Lower lobe of right lung (tissue), 2 donors: Measurements from ENCODE around the gene RNU6-8. TPM values are rescaled to one million over a fixed set of nuclear protein-coding genes. Genes with fewer than 3 reads are reported as not detected.

Experiments used
- ATAC-seq, 2 donors: fragments of 200-7000 bp; cut with Tn5 transposase; one replicate each; pipeline ENCODE4 v1.9.1; 2020 to 2022; ENCODE audit warnings: mild to moderate bottlenecking in 2 of 2, moderate library complexity in 2 of 2
- DNase-seq: peaks from one replicate; pipeline ENCODE4 v3.0.0-alpha.2; 2020
- H3K27ac ChIP-seq: fragments of 200-600 bp; one replicate; pipeline ENCODE4 v1.8.0; 2022
- H3K27me3 ChIP-seq: fragments of 200-600 bp; one replicate; pipeline ENCODE4 v1.8.0; 2022; ENCODE audit warnings: low read depth
- H3K36me3 ChIP-seq: fragments of 200-600 bp; one replicate; pipeline ENCODE4 v1.8.0; 2022; ENCODE audit warnings: mild to moderate bottlenecking
- H3K4me1 ChIP-seq: fragments of 200-600 bp; one replicate; pipeline ENCODE4 v1.8.0; 2022
- H3K4me3 ChIP-seq: fragments of 200-600 bp; one replicate; pipeline ENCODE4 v1.8.0; 2022; ENCODE audit warnings: mild to moderate bottlenecking
- H3K9me3 ChIP-seq: fragments of 200-600 bp; one replicate; pipeline ENCODE4 v1.8.0; 2022
- intact Hi-C: fragments of 100-400 bp; cut with DNase I; formaldehyde crosslinking; loops from one replicate; pipeline ENCODE4 v1.11.0; 2022
- total RNA-seq: library from RNA; stranded (reverse); fragmentation: NEBNext Ultra II Directional; extraction: Animal tissue kit (Norgen Biotek cat#: 25700); gene quantifications from one replicate; pipeline ENCODE4 v1.2.1, GENCODE V29; 2021
- TF ChIP-seq, protein P1 (sequence below): fragments of 200-600 bp; IDR thresholded peaks from one replicate; pipeline ENCODE4 v1.8.0; 2022; ENCODE audit warnings: antibody characterized with exemption, mild to moderate bottlenecking
- donor health status: DM: no; HTN: yes; CAD: no; lungs with severe emphysema.

The RNU6-8 gene
- total RNA-seq, 1 donor from 2014 or later: not detected

DNA sequence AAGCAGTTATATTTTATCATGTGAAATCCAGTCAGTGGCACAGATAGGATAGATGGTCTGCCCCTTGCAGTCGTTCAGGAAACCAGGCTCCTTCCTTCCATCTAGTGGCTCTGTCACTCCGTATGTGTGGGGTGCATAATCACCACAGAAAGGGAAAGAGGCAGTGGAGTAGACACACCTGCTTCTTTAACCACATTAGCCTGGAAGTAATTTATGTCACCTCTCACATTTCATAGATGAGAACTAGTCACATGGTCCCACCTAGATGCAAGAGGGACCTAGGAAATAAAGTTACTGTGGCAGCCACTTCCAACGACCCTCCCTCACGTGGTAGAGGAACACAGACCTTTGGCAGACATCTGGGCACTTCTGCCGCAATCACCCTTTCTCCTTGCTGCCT lies 14.2 kb upstream of the RNU6-8 start:
- no peaks in the 10 kb centered on the region for H3K27me3 ChIP-seq
- H3K4me3 ChIP-seq: no peak overlapping the region
- no peaks in the 10 kb centered on the region for H3K9me3 ChIP-seq
- ATAC-seq (no peak), DNase-seq (no peak)
- intact Hi-C loops: no loop called here
- TF ChIP-seq, protein P1, sequence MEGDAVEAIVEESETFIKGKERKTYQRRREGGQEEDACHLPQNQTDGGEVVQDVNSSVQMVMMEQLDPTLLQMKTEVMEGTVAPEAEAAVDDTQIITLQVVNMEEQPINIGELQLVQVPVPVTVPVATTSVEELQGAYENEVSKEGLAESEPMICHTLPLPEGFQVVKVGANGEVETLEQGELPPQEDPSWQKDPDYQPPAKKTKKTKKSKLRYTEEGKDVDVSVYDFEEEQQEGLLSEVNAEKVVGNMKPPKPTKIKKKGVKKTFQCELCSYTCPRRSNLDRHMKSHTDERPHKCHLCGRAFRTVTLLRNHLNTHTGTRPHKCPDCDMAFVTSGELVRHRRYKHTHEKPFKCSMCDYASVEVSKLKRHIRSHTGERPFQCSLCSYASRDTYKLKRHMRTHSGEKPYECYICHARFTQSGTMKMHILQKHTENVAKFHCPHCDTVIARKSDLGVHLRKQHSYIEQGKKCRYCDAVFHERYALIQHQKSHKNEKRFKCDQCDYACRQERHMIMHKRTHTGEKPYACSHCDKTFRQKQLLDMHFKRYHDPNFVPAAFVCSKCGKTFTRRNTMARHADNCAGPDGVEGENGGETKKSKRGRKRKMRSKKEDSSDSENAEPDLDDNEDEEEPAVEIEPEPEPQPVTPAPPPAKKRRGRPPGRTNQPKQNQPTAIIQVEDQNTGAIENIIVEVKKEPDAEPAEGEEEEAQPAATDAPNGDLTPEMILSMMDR: no peak
- H3K4me1 ChIP-seq: no peaks in the 10 kb centered on the region
- H3K36me3 ChIP-seq: no peaks in the 10 kb centered on the region
- no peak overlapping the region for H3K27ac ChIP-seq

DNA sequence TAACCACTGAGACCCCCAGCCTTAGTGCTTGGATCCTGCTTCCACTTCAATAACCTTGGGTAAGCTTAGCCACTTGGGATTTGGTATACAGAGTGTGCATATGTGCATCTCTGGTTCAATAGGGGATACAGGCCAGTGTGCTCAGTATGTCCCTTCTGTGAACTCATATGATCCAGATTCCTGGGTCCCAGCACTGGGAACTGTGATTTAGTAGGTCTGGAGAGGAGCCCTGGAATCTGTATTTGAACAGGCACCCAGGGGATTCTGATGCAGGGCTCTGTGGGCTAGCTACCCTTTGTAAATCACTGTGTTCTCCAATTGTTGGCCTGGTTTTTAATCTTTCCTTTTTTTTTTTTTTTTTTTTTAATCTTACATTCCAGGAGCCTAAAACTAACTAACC lies 9.8 kb upstream of the RNU6-8 start:
- no peak for DNase-seq
- Histone ChIP-seq H3K4me3 (no peak overlapping the region), H3K9me3 (no peaks in the 10 kb centered on the region), H3K27me3 (no peaks in the 10 kb centered on the region), H3K27ac (no peak overlapping the region), H3K36me3 (no peaks in the 10 kb centered on the region), H3K4me1 (no peaks in the 10 kb centered on the region)
- TF ChIP-seq, protein P1: no peak
- ATAC-seq: no peak
- intact Hi-C loops: no loop called here

DNA sequence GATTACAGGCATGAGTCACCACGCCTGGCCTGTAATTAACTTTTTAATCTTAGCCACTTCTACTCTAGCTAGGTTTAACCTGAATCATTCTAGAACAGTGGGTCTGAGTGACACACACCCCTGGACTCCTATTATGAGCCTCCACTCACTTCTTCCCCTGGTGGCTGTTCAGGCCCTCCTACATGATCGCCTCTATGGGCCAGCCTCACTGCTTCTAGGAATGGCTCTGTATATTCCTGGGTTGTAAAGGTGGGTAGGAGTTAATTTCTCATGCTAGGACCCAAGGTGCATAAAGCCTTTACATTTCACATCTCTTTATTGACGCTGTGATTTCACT lies 8.0 kb upstream of the RNU6-8 start:
- Histone ChIP-seq H3K9me3 (no peaks in the 10 kb centered on the region), H3K27me3 (no peaks in the 10 kb centered on the region), H3K36me3 (no peaks in the 10 kb centered on the region), H3K4me3 (no peak overlapping the region), H3K4me1 (no peaks in the 10 kb centered on the region), H3K27ac (no peak overlapping the region)
- DNase-seq (no peak), ATAC-seq (no peak)
- TF ChIP-seq, protein P1: no peak
- intact Hi-C loops: no loop called here

GRCh38 chr14:32209471-32209870 lies 6.4 kb upstream of the RNU6-8 start:
- no peaks in the 10 kb centered on the region for H3K36me3 ChIP-seq
- intact Hi-C loops: no loop called here
- H3K4me3 ChIP-seq: no peak overlapping the region
- H3K27me3 ChIP-seq: no peaks in the 10 kb centered on the region
- ATAC-seq (no peak), DNase-seq (no peak)
- H3K9me3 ChIP-seq: no peaks in the 10 kb centered on the region
- peaks cover under 1% of the 10 kb centered on the region for H3K4me1 ChIP-seq
- TF ChIP-seq, protein P1: no peak
- no peak overlapping the region for H3K27ac ChIP-seq

- intact Hi-C loops: no loop called here
- no peaks in the 10 kb centered on the region for H3K9me3 ChIP-seq
- H3K27me3 ChIP-seq: no peaks in the 10 kb centered on the region
- no peaks in the 10 kb centered on the region for H3K36me3 ChIP-seq
- peaks cover 6% of the 10 kb centered on the region for H3K4me1 ChIP-seq
- no peak overlapping the region for H3K4me3 ChIP-seq
- TF ChIP-seq, protein P1: no peak
- no peak for ATAC-seq
- no peak for DNase-seq
- H3K27ac ChIP-seq: no peak overlapping the region
These were observed 5.4 kb upstream of the RNU6-8 start for GRCh38 chr14:32208490-32208889.

DNA sequence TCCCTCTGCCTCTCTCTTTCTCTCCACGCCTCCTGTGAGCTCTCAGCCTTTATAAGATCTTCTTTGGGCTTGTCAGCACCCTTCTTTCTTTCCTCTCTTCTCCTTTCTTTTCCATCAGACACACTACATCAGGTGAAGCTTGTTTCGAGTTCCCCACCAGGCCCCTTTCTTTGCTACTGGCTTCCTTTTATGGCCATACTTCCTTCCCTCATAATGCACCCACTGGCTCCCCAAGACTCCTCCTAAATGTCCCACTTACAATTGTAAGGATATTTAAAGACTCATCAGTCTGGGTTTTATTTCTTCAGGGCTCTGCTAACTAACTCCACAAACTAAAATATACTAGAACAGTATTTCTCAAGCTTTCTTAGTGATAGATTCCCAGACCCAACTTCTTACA lies 3.5 kb upstream of the RNU6-8 start:
- H3K36me3 ChIP-seq: no peaks in the 10 kb centered on the region
- peaks cover 19% of the 10 kb centered on the region for H3K4me1 ChIP-seq
- H3K4me3 ChIP-seq: no peak overlapping the region
- H3K27ac ChIP-seq: no peak overlapping the region
- ATAC-seq (no peak), DNase-seq (no peak)
- intact Hi-C loops: no loop called here
- no peaks in the 10 kb centered on the region for H3K27me3 ChIP-seq
- no peaks in the 10 kb centered on the region for H3K9me3 ChIP-seq
- TF ChIP-seq, protein P1: no peak
